ENCODE measurements around the gene CREBZF.
"Not testable (repeated sequence)": the region's sequence is repeated elsewhere in the genome, so short reads cannot be mapped to it uniquely, and the experiment has no call there.

The CREBZF gene

GRCh38 chr11:85685125-85685819 is 20.3 kb upstream of the CREBZF start:
- in situ Hi-C loops (cut with HindIII; ENCODE audit: low sequenced_read_pairs), result no loop called here
- peak overlapping the region; percentile 31 for H3K4me3 ChIP-seq (ENCODE audit: low read depth, low read length)
- no peak for DNase-seq (ENCODE audit: low read depth, low spot score)
- TF ChIP-seq CTCF (IDR thresholded peaks at IDR 0.05; ENCODE audit: low read depth, low read length), result no peak

DNA sequence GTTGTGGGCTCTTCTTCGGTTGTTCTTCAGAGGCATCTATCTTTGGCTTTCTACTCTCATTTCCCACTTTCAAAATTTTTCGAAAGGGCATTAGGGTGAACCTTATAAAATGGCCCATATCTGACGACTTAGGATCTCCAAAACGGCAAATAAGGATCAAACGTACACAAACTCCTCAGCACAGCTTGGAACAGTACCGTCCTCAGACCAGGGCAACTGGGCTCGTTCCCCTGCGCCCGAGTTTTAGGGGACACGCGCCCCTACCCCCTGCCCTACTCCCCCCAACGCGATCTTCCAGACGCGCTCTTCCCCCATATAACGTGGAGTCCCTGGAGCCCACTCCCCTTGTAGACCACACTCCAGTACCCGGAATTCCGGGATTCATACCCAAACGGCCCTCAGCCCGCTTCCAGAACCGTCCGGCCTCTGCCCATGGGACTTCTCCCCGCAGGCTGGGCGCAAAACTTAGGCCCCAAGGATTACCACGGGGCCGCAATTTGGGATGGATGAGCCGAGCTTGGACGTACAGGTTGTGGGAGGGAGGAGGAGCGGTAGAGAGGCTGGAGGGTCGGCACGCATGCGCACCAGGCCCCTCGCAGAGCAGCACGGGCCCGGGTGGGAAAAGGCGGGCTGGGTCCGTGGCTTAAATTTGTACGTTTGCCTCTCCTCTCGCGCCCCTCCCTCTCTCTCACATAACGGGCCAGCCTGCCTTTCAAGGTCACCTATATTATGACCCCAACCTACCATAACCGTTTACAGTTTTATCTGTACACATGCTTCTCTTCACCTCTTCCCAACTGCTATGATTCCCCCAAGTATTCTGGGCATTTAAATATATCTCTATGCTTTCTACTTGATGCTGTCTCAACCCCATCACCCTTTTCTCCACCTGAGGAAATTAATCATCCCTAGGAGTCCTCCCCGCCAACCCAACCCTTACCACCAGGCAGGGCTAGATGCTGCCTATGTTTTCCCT is 17.7 kb upstream of the CREBZF start:
- TF ChIP-seq CTCF (IDR thresholded peaks at IDR 0.05; ENCODE audit: low read depth, low read length), result no peak
- in situ Hi-C loops (cut with HindIII; ENCODE audit: low sequenced_read_pairs), result no loop called here
- peak; percentile 52 for DNase-seq (ENCODE audit: low read depth, low spot score)

DNA sequence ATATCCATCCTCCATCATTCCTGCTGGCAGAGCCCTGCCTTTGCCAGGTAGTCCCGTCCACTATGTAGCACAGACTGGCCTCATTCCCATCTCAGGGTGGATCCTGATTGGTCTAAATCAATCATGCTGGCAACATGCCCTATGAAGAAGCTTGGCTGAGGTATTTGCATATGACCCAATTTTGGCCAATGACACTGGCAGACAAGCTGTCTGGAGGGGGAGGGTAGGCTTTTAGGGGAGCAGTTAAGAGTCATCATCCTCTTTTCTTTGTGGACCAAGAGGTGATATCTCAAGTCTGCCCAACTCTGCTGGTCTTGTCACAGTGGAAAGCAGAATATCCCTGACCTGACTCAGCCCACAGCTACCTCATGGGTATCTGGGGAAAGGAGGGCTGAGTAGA is 16.0 kb upstream of the CREBZF start:
- in situ Hi-C loops (cut with HindIII; ENCODE audit: low sequenced_read_pairs), result no loop called here
- no peak overlapping the region for H3K4me3 ChIP-seq (ENCODE audit: low read depth, low read length)
- TF ChIP-seq CTCF (IDR thresholded peaks at IDR 0.05; ENCODE audit: low read depth, low read length), result no peak
- no peak for DNase-seq (ENCODE audit: low read depth, low spot score)

More for the DNA sequence above, 17.7 kb upstream of the CREBZF start:
- H3K4me3 ChIP-seq (ENCODE audit: low read depth, low read length), result peak overlapping the region; percentile 63

DNA sequence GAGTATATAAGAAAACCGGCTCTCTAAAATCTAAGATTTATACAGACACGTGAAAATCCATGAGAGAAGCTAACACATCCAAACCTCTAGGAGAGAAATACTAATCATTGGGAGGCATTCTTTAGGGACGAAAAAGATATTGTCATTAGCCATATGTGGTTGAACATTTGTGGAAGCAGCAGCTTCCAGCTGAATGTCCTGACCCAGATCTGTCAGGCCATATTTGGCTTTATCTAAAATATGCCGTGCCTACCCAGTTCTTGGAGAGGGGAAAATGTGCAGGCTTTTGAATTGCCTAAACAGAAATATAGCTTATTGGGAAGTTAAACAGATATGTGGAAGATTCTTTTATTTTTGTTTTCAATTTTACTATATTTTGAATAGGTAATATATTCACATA is 14.6 kb upstream of the CREBZF start:
- no peak for DNase-seq (ENCODE audit: low read depth, low spot score)
- H3K4me3 ChIP-seq (ENCODE audit: low read depth, low read length), result no peak overlapping the region
- no peak for TF ChIP-seq CTCF (IDR thresholded peaks at IDR 0.05; ENCODE audit: low read depth, low read length)
- in situ Hi-C loops (cut with HindIII; ENCODE audit: low sequenced_read_pairs), result no loop called here

DNA sequence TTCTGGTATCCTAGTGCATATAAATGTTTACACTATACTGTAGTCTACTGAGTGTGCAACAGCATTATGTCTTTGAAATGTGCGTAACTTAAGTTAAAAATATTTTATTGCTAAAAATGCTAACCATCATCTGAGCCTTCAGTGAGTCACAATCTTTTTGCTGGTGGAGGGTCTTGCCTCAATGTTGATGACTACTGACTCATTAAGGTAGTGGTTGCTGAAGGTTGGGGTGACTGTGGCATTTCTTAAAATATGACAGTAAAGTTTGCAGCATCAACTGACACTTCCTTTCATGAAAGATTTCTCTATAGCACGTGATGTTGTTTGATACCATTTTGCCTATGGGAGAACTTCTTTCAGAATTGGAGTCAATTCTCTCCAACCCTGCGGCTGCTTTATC is 8.5 kb upstream of the CREBZF start:
- H3K4me3 ChIP-seq (ENCODE audit: low read depth, low read length), result no peak overlapping the region
- TF ChIP-seq CTCF (IDR thresholded peaks at IDR 0.05; ENCODE audit: low read depth, low read length), result no peak
- DNase-seq (ENCODE audit: low read depth, low spot score), result no peak
- in situ Hi-C loops (cut with HindIII; ENCODE audit: low sequenced_read_pairs), result no loop called here

- H3K4me3 ChIP-seq (ENCODE audit: low read depth, low read length), result no peak overlapping the region
- DNase-seq (ENCODE audit: low read depth, low spot score), result no peak
- no peak for TF ChIP-seq CTCF (IDR thresholded peaks at IDR 0.05; ENCODE audit: low read depth, low read length)
- in situ Hi-C loops (cut with HindIII; ENCODE audit: low sequenced_read_pairs), result no loop called here
These were observed 7.4 kb upstream of the CREBZF start for GRCh38 chr11:85672105-85672902.

DNA sequence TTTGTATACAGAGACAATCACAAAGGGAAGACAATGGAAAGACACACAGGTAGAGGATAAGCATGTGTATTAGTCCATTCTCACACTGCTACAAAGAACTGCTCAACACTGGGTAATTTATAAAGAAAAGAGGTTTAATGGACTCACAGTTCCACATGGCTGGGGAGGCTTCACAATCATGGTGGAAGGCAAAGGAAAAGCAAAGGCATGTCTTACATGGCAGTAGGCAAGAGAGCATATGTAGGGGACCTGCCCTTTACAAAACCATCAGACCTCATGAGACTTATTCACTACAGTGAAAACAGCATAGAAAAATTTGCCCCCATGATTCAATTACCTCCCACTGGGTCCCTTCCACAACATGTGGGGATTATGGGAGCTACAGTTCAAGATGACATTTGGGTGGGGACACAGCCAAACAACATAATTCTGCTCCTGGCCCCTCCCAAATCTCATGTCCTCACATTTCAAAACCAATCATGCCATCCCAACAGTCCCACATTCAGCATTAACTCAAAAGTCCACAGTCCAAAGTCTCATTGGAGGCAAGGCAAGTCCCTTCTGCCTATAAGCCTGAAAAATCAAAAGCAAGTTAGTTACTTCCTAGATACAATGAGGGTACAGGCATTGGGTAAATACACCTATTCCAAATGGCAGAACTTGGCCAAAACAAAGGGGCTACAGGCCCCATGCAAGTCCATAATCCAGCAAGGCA is 6.2 kb upstream of the CREBZF start:
- H3K4me3 ChIP-seq (ENCODE audit: low read depth, low read length); in situ Hi-C loops (cut with HindIII; ENCODE audit: low sequenced_read_pairs); DNase-seq (ENCODE audit: low read depth, low spot score): not testable (repeated sequence)
